ENCODE measurements around the gene RPS6KC1. TPM values are rescaled to one million over a fixed set of nuclear protein-coding genes. Genes with fewer than 3 reads are reported as not detected.
"Not testable (repeated sequence)": the region's sequence is repeated elsewhere in the genome, so short reads cannot be mapped to it uniquely, and the experiment has no call there.

The RPS6KC1 gene
- total RNA-seq, 1 donor from 2014 or later = 36.6 TPM

GRCh38 chr1:213211201-213211600, 160.2 kb downstream of the RPS6KC1 start:
- no peak for DNase-seq (ENCODE audit: low read depth)

- not testable (repeated sequence) for DNase-seq (ENCODE audit: low read depth)
These were observed 168.0 kb downstream of the RPS6KC1 start for GRCh38 chr1:213219076-213219475.

GRCh38 chr1:213221209-213221608, 170.2 kb downstream of the RPS6KC1 start:
- DNase-seq (ENCODE audit: low read depth) = no peak

GRCh38 chr1:213227458-213227857, 176.4 kb downstream of the RPS6KC1 start:
- DNase-seq (ENCODE audit: low read depth) = no peak

- DNase-seq (ENCODE audit: low read depth) = peak; percentile 49
These were observed 180.8 kb downstream of the RPS6KC1 start for GRCh38 chr1:213231795-213232231.

GRCh38 chr1:213242883-213243282, 191.8 kb downstream of the RPS6KC1 start:
- no peak for DNase-seq (ENCODE audit: low read depth)

GRCh38 chr1:213244664-213245091, 193.6 kb downstream of the RPS6KC1 start:
- DNase-seq (ENCODE audit: low read depth) = peak; percentile 64

- DNase-seq (ENCODE audit: low read depth) = no peak
These were observed 194.3 kb downstream of the RPS6KC1 start for GRCh38 chr1:213245260-213245910.

GRCh38 chr1:213247038-213247437, 196.0 kb downstream of the RPS6KC1 start:
- no peak for DNase-seq (ENCODE audit: low read depth)

- DNase-seq (ENCODE audit: low read depth) = no peak
These were observed 198.4 kb downstream of the RPS6KC1 start for GRCh38 chr1:213249395-213249794.

GRCh38 chr1:213250041-213250440, 199.0 kb downstream of the RPS6KC1 start:
- DNase-seq (ENCODE audit: low read depth) = no peak

- DNase-seq (ENCODE audit: low read depth) = no peak
These were observed 199.4 kb downstream of the RPS6KC1 start for GRCh38 chr1:213250446-213250845.

- no peak for DNase-seq (ENCODE audit: low read depth)
These were observed 200.9 kb downstream of the RPS6KC1 start for GRCh38 chr1:213251972-213252371.

GRCh38 chr1:213256438-213257087, 205.5 kb downstream of the RPS6KC1 start:
- no peak for DNase-seq (ENCODE audit: low read depth)

- no peak for DNase-seq (ENCODE audit: low read depth)
These were observed 209.5 kb downstream of the RPS6KC1 start for GRCh38 chr1:213260311-213261075.

GRCh38 chr1:213264531-213264930, 213.5 kb downstream of the RPS6KC1 start:
- DNase-seq (ENCODE audit: low read depth) = no peak

GRCh38 chr1:213266983-213267772, 216.1 kb downstream of the RPS6KC1 start:
- no peak for DNase-seq (ENCODE audit: low read depth)

- DNase-seq (ENCODE audit: low read depth) = no peak
These were observed 217.2 kb downstream of the RPS6KC1 start for GRCh38 chr1:213268221-213268620.

- no peak for DNase-seq (ENCODE audit: low read depth)
These were observed 218.8 kb downstream of the RPS6KC1 start for GRCh38 chr1:213269829-213270228.

GRCh38 chr1:213273546-213273945, 222.5 kb downstream of the RPS6KC1 start:
- no peak for DNase-seq (ENCODE audit: low read depth)

- no peak for DNase-seq (ENCODE audit: low read depth)
These were observed 223.1 kb downstream of the RPS6KC1 start for GRCh38 chr1:213274140-213274539.

Measured in myocyte (in vitro differentiated cells).